ENCODE measurements around the gene ASGR1.

- TF ChIP-seq, protein P1, sequence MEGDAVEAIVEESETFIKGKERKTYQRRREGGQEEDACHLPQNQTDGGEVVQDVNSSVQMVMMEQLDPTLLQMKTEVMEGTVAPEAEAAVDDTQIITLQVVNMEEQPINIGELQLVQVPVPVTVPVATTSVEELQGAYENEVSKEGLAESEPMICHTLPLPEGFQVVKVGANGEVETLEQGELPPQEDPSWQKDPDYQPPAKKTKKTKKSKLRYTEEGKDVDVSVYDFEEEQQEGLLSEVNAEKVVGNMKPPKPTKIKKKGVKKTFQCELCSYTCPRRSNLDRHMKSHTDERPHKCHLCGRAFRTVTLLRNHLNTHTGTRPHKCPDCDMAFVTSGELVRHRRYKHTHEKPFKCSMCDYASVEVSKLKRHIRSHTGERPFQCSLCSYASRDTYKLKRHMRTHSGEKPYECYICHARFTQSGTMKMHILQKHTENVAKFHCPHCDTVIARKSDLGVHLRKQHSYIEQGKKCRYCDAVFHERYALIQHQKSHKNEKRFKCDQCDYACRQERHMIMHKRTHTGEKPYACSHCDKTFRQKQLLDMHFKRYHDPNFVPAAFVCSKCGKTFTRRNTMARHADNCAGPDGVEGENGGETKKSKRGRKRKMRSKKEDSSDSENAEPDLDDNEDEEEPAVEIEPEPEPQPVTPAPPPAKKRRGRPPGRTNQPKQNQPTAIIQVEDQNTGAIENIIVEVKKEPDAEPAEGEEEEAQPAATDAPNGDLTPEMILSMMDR (conservative IDR thresholded peaks at IDR 0.05; ENCODE audit: low read length): peak; percentile 85
- no peak for TF ChIP-seq EZH2phosphoT487 (IDR thresholded peaks at IDR 0.05; ENCODE audit: borderline replicate concordance, low read depth, low read length)
These were observed 1.8 kb downstream of the ASGR1 start for GRCh38 chr17:7177191-7177953.

Measured in OCI-LY7 (cell line).